ENCODE data around the gene LILRB3. TPM values are rescaled to one million over a fixed set of nuclear protein-coding genes. Genes with fewer than 3 reads are reported as not detected.
"Not testable (repeated sequence)": the region's sequence is repeated elsewhere in the genome, so short reads cannot be mapped to it uniquely, and the experiment has no call there.

The LILRB3 gene
- total RNA-seq, 4 donors from 2014 or later: 0.51 to 7.1 (median 3.6) TPM; not detected in 1

DNA sequence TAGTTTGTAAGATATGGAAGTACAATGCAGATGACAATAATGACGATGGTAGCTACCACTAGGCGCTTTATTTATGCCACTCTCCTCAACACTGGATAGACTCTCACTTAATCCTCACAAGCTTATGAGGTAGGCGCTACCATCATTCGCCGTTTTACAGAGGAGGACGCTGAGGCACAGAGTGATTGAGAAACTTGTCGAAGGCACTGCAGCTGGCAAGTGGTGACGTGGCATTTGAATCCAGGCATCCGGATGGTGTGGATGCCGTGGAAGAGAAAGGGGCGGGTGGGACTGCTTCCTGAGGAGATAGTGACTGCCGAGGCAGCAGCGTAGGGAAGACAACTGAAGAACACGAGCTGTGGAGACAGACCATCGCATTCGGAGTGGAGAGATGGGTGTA lies 23.4 kb downstream of the LILRB3 start:
- DNase-seq (no peak), ATAC-seq (no peak)
- Histone ChIP-seq H3K4me3 (no peak overlapping the region), H3K27me3 (no peaks in the 10 kb centered on the region), H3K27ac (peak overlapping the region; percentile 5 to 95 (median 92)), H3K4me1 (peaks cover 32 to 34% of the 10 kb centered on the region in 2 donors), H3K9me3 (no peaks in the 10 kb centered on the region), H3K36me3 (peaks cover 0 to 28% of the 10 kb centered on the region in 2 donors)
- in situ Hi-C loops (cut with MboI; ENCODE audit: low sequenced_read_pairs in 4 of 4): no loop called here
- intact Hi-C loops (cut with DNase I; ENCODE audit: low total_unique reads): no loop called here
- TF ChIP-seq POLR2A (IDR thresholded peaks at IDR 0.05) (no peak), CTCF (IDR thresholded peaks at IDR 0.05 in 4 of 5, conservative IDR thresholded peaks at IDR 0.05 in 1 of 5) (no peak)

DNA sequence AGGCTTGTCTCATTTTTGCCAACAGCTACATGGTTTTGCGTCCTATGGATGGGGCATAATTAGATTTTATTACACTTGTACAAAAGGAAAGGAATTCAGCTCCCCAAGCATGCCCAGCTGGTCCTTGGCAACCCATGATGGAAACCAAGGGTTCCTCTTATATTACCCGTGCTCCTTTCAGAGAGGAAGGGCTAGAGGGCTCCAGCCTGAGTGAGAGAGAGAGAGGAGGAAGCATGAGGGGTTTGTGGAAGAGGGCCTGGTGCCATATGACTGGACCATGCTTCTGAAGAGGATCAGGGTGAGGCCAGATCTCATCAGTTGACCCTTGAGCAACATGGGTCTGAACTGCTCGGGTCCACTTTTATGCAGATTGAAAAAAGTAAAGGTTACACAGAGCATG lies 25.7 kb downstream of the LILRB3 start:
- peaks cover 5 to 28% of the 10 kb centered on the region in 2 donors for H3K36me3 ChIP-seq

DNA sequence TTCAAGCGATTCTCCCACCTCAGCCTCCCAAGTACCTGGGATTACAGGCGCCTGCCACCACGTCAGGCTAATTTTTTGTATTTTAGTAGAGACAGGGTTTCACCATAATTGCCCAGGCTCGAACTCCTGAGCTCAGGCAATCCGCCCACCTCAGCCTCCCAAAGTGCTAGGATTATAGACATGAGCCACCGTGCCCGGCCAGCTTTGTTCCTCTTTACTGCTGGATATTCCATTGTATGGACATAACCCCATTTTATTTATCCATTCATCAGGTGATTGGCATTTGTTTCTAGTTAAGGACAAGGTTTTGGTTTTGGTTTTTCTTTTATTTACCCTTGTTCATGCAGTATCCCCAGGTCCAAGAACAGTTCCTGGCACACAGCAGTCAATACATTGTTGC lies 26.3 kb downstream of the LILRB3 start:
- intact Hi-C loops (cut with DNase I; ENCODE audit: low total_unique reads) (no loop called here), in situ Hi-C loops (cut with MboI; ENCODE audit: low sequenced_read_pairs in 4 of 4) (no loop called here)
- Histone ChIP-seq H3K4me1 (peaks cover 12 to 13% of the 10 kb centered on the region in 2 donors), H3K4me3 (no peak overlapping the region), H3K27me3 (no peaks in the 10 kb centered on the region), H3K36me3 (peaks cover 5 to 25% of the 10 kb centered on the region in 2 donors), H3K9me3 (no peaks in the 10 kb centered on the region), H3K27ac (no peak overlapping the region)
- DNase-seq (no peak), ATAC-seq (no peak)
- no peak for TF ChIP-seq CTCF (IDR thresholded peaks at IDR 0.05 in 4 of 5, conservative IDR thresholded peaks at IDR 0.05 in 1 of 5)
- TF ChIP-seq POLR2A (IDR thresholded peaks at IDR 0.05): no peak

More for the DNA sequence above, 25.7 kb downstream of the LILRB3 start:
- Histone ChIP-seq H3K4me1 (peaks cover 12 to 13% of the 10 kb centered on the region in 2 donors), H3K9me3 (no peaks in the 10 kb centered on the region), H3K27me3 (no peaks in the 10 kb centered on the region), H3K4me3 (no peak overlapping the region), H3K27ac (no peak overlapping the region)
- TF ChIP-seq POLR2A (IDR thresholded peaks at IDR 0.05): no peak
- no peak for TF ChIP-seq CTCF (IDR thresholded peaks at IDR 0.05 in 4 of 5, conservative IDR thresholded peaks at IDR 0.05 in 1 of 5)
- in situ Hi-C loops (cut with MboI; ENCODE audit: low sequenced_read_pairs in 4 of 4): no loop called here
- intact Hi-C loops (cut with DNase I; ENCODE audit: low total_unique reads): no loop called here
- DNase-seq: no peak
- ATAC-seq: no peak

DNA sequence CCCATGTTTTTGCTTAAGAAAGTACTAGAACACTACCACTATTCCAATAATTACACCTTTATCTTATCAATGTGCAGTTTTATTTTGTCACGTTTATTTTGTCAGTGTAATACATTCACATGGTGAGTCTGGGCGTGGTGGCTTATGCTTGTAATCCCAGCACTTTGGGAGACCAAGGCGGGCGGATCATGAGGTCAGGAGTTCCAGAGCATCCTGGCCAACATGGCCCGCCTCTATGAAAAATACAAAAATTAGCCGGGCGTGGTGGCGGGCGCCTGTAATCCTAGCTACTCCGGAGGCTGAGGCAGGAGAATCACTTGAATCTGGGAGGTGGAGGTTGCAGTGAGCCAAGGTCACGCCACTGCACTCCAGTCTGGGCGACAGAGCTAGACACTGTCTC lies 28.3 kb downstream of the LILRB3 start:
- Histone ChIP-seq H3K4me1 (peaks cover 9 to 12% of the 10 kb centered on the region in 2 donors), H3K36me3 (peaks cover 5 to 25% of the 10 kb centered on the region in 2 donors)
- DNase-seq; in situ Hi-C loops (cut with MboI; ENCODE audit: low sequenced_read_pairs in 4 of 4); H3K9me3 ChIP-seq; ATAC-seq; H3K27me3 ChIP-seq; H3K4me3 ChIP-seq; H3K27ac ChIP-seq; intact Hi-C loops (cut with DNase I; ENCODE audit: low total_unique reads): not testable (repeated sequence)

- TF ChIP-seq POLR2A (IDR thresholded peaks at IDR 0.05) (no peak), CTCF (IDR thresholded peaks at IDR 0.05 in 4 of 5, conservative IDR thresholded peaks at IDR 0.05 in 1 of 5) (no peak)
- no peak overlapping the region for H3K4me3 ChIP-seq
- ATAC-seq (no peak), DNase-seq (no peak)
- peaks cover 5 to 25% of the 10 kb centered on the region in 2 donors for H3K36me3 ChIP-seq
- no peak overlapping the region for H3K27ac ChIP-seq
- intact Hi-C loops (cut with DNase I; ENCODE audit: low total_unique reads): no loop called here
- no peaks in the 10 kb centered on the region for H3K27me3 ChIP-seq
- H3K4me1 ChIP-seq: peaks cover 15 to 20% of the 10 kb centered on the region in 2 donors
- no peaks in the 10 kb centered on the region for H3K9me3 ChIP-seq
- in situ Hi-C loops (cut with MboI; ENCODE audit: low sequenced_read_pairs in 4 of 4): no loop called here
Measured at GRCh38 chr19:54193011-54193410, 29.8 kb downstream of the LILRB3 start.

Measured in gastrocnemius medialis (tissue), 4 donors.